Tibial artery (tissue), 4 donors: ENCODE measurements around the gene C11orf54.
"Not testable (repeated sequence)": the region's sequence is repeated elsewhere in the genome, so short reads cannot be mapped to it uniquely, and the experiment has no call there.

ENCODE experiments used
- DNase-seq, 2 donors: peaks; one replicate each; pipeline ENCODE4 v3.0.0-alpha.2; 2019
- H3K27ac ChIP-seq, 2 donors: fragments of 200-600 bp; sonication (generic) in 1 of 2; 1 replicate in 1 of 2; 2 replicates in 1 of 2; pipeline ENCODE4 v1.5.1; 2018 to 2019; ENCODE audit warnings: mild to moderate bottlenecking in 1 of 2
- H3K27me3 ChIP-seq, 2 donors: fragments of 200-600 bp; sonication (generic) in 1 of 2; one replicate each; pipeline versions ENCODE4 v1.5.1 to v1.6.0; 2016 to 2019
- H3K36me3 ChIP-seq, 3 donors: fragments of 200-600 bp; sonication (generic) in 2 of 3; one replicate each; pipeline ENCODE4 v1.5.1; 2016 to 2019; ENCODE audit warnings: mild to moderate bottlenecking in 2 of 3
- H3K4me1 ChIP-seq, 4 donors: fragments of 200-600 bp; sonication (generic) in 2 of 4; 1 replicate in 3 of 4; 2 replicates in 1 of 4; pipeline ENCODE4 v1.5.1; 2016 to 2019
- H3K4me3 ChIP-seq, 2 donors: fragments of 200-600 bp; sonication (generic) in 1 of 2; 1 replicate in 1 of 2; 2 replicates in 1 of 2; pipeline ENCODE4 v1.5.1; 2018 to 2019; ENCODE audit warnings: mild to moderate bottlenecking in 2 of 2
- H3K9me3 ChIP-seq, 3 donors: fragments of 200-600 bp; sonication (generic) in 1 of 3; one replicate each; pipeline ENCODE4 v1.5.1; 2016 to 2019
- CTCF ChIP-seq, 2 experiments: fragments of 200-600 bp in 1 of 2; fragments of 450-650 bp in 1 of 2; IDR thresholded peaks; one replicate each; pipeline ENCODE4 v1.5.1; 2017 to 2019; ENCODE audit warnings: antibody characterized with exemption in 2 of 2, mild to moderate bottlenecking in 1 of 2, moderate library complexity in 1 of 2
- intact Hi-C: fragments of 100-400 bp; cut with DNase I; formaldehyde crosslinking; loops from one replicate; pipeline ENCODE4 v1.15.0; 2023; ENCODE audit warnings: low total_unique reads

C11orf54 gene

GRCh38 chr11:93740031-93740729, 1.3 kb upstream of the C11orf54 start:
- H3K27me3 ChIP-seq, result no peaks in the 10 kb centered on the region
- peaks cover 25 to 41% (median 37%) of the 10 kb centered on the region in 3 donors for H3K36me3 ChIP-seq
- H3K9me3 ChIP-seq, result no peaks in the 10 kb centered on the region
- peak overlapping the region; percentile 74 to 89 for H3K4me3 ChIP-seq
- TF ChIP-seq CTCF (IDR thresholded peaks at IDR 0.05), result no peak
- H3K27ac ChIP-seq, result peak overlapping the region; percentile 91 to 93
- intact Hi-C loops, result no loop called here
- H3K4me1 ChIP-seq, result peaks cover 0 to 58% (median 44%) of the 10 kb centered on the region in 4 donors
- DNase-seq, result no peak

GRCh38 chr11:93740730-93741093, 760 bp upstream of the C11orf54 start:
- TF ChIP-seq CTCF (IDR thresholded peaks at IDR 0.05), result no peak
- Histone ChIP-seq H3K27me3 (no peaks in the 10 kb centered on the region), H3K4me3 (peak overlapping the region; percentile 74 to 89), H3K9me3 (no peaks in the 10 kb centered on the region), H3K4me1 (peaks cover 0 to 62% (median 43%) of the 10 kb centered on the region in 4 donors), H3K36me3 (peaks cover 20 to 36% (median 32%) of the 10 kb centered on the region in 3 donors), H3K27ac (peak overlapping the region; percentile 91 to 93)
- intact Hi-C loops, result no loop called here
- DNase-seq, result peak; percentile 55 to 71

- Histone ChIP-seq H3K9me3 (no peaks in the 10 kb centered on the region), H3K4me1 (peaks cover 0 to 63% (median 42%) of the 10 kb centered on the region in 4 donors), H3K36me3 (peaks cover 8 to 25% (median 21%) of the 10 kb centered on the region in 3 donors), H3K27ac (peak overlapping the region; percentile 91 to 93), H3K4me3 (peak overlapping the region; percentile 74 to 89), H3K27me3 (no peaks in the 10 kb centered on the region)
- intact Hi-C loops, result loop anchor here (2.0 kb wide), 1 partner anchor 43 kb away; the partner anchor contains the start of gene MED17
- DNase-seq, result no peak
- TF ChIP-seq CTCF (IDR thresholded peaks at IDR 0.05), result peak in 1 of 2 experiments; percentile 3
Measured at GRCh38 chr11:93741882-93742226, 382 bp downstream of the C11orf54 start.

- intact Hi-C loops, result loop anchor here (2.0 kb wide), 1 partner anchor 42 kb away; the partner anchor contains the start of gene MED17
Measured at GRCh38 chr11:93743291-93743690, 1.8 kb downstream of the C11orf54 start.

GRCh38 chr11:93744669-93745004, 3.2 kb downstream of the C11orf54 start:
- no peak for TF ChIP-seq CTCF (IDR thresholded peaks at IDR 0.05)
- no peaks in the 10 kb centered on the region for H3K9me3 ChIP-seq
- intact Hi-C loops, result no loop called here
- H3K36me3 ChIP-seq, result peaks cover 0 to 8% (median 8%) of the 10 kb centered on the region in 3 donors
- no peak for DNase-seq
- H3K4me3 ChIP-seq, result no peak overlapping the region
- peaks cover 0 to 39% (median 18%) of the 10 kb centered on the region in 4 donors for H3K4me1 ChIP-seq
- H3K27ac ChIP-seq, result peak overlapping the region; percentile 51 to 64
- no peaks in the 10 kb centered on the region for H3K27me3 ChIP-seq

More at GRCh38 chr11:93743291-93743690, 1.8 kb downstream of the C11orf54 start:
- Histone ChIP-seq H3K36me3 (peaks cover 0 to 13% (median 8%) of the 10 kb centered on the region in 3 donors), H3K27ac (no peak overlapping the region), H3K27me3 (no peaks in the 10 kb centered on the region), H3K4me3 (no peak overlapping the region), H3K9me3 (no peaks in the 10 kb centered on the region), H3K4me1 (peaks cover 0 to 53% (median 32%) of the 10 kb centered on the region in 4 donors)
- no peak for DNase-seq
- TF ChIP-seq CTCF (IDR thresholded peaks at IDR 0.05), result no peak

- DNase-seq, intact Hi-C loops, H3K4me3 ChIP-seq, H3K9me3 ChIP-seq, H3K27me3 ChIP-seq: not testable (repeated sequence)
- Histone ChIP-seq H3K27ac (peak overlapping the region; percentile 51 to 64), H3K4me1 (peaks cover 0 to 34% (median 14%) of the 10 kb centered on the region in 4 donors), H3K36me3 (peaks cover 0 to 11% (median 8%) of the 10 kb centered on the region in 3 donors)
Measured at GRCh38 chr11:93745005-93745755, 3.7 kb downstream of the C11orf54 start.
